HEK293 (cell line): ENCODE measurements around the gene CAMTA2.

Experiments used
- CTCF ChIA-PET: fragments of 350-600 bp; formaldehyde crosslinking; extraction: SDS; loops from one replicate; lab custom pipeline; 2021; ENCODE audit warnings: antibody characterized with exemption; lab: Yijun Ruan, JAX
- POLR2A ChIA-PET: fragments of 300-600 bp; formaldehyde crosslinking; extraction: SDS; loops from one replicate; lab custom pipeline; 2020; ENCODE audit warnings: antibody characterized with exemption, inconsistent platforms; lab: Yijun Ruan, JAX
- H3K27ac ChIP-seq: fragments of 200-500 bp; sonication (Bioruptor generic); 2 replicates; pipeline ENCODE4 v1.5.1; 2014; ENCODE audit warnings: low read depth, low read length, control low read depth, inconsistent platforms; ENCODE audit errors: extremely low read depth
- H3K36me3 ChIP-seq, 2 experiments: fragments of 200-500 bp in 1 of 2; sonication (Bioruptor generic) in 1 of 2; 1 replicate in 1 of 2; 2 replicates in 1 of 2; pipeline ENCODE4 v1.5.1; 2014 to 2017; ENCODE audit warnings: inconsistent platforms in 2 of 2, low read length in 2 of 2; ENCODE audit not compliant: control insufficient read depth in 2 of 2, insufficient read depth in 1 of 2
- H3K4me1 ChIP-seq: fragments of 200-500 bp; sonication (Bioruptor generic); 2 replicates; pipeline ENCODE4 v1.5.1; 2014; ENCODE audit warnings: mild to moderate bottlenecking, low read length, inconsistent platforms; ENCODE audit not compliant: control insufficient read depth, insufficient read depth
- H3K4me3 ChIP-seq: 2 replicates; pipeline ENCODE4 v1.5.1; 2011; ENCODE audit warnings: low read depth, mild to moderate bottlenecking, control low read depth, low read length, moderate library complexity
- H3K9me3 ChIP-seq: fragments of 200-500 bp; sonication (Bioruptor generic); 2 replicates; pipeline ENCODE4 v1.5.1; 2014; ENCODE audit warnings: low read depth, low read length, inconsistent platforms; ENCODE audit not compliant: control insufficient read depth, insufficient read depth
- FEZF1 ChIP-seq: fragments of 450-650 bp; formaldehyde crosslinking; IDR thresholded peaks from 2 replicates; pipeline ENCODE4 v1.5.1; 2016; ENCODE audit warnings: missing biosample characterization, missing genetic modification characterization
- GLIS2 ChIP-seq: fragments of 450-650 bp; formaldehyde crosslinking; IDR thresholded peaks from 2 replicates; pipeline ENCODE4 v1.5.1; 2016; ENCODE audit warnings: missing biosample characterization, missing genetic modification characterization
- HOXA7 ChIP-seq: sonication (generic); formaldehyde crosslinking; IDR thresholded peaks from 2 replicates; pipeline ENCODE4 v1.8.1; 2022; ENCODE audit warnings: missing genetic modification reagents, borderline replicate concordance
- KLF1 ChIP-seq: fragments of 450-650 bp; formaldehyde crosslinking; IDR thresholded peaks from 2 replicates; pipeline ENCODE4 v1.5.1; 2016; ENCODE audit warnings: missing biosample characterization, missing genetic modification characterization
- PATZ1 ChIP-seq: fragments of 450-650 bp; formaldehyde crosslinking; IDR thresholded peaks from 2 replicates; pipeline ENCODE4 v1.5.1; 2016; ENCODE audit warnings: missing biosample characterization, missing genetic modification characterization
- REPIN1 ChIP-seq: fragments of 450-650 bp; formaldehyde crosslinking; IDR thresholded peaks from 2 replicates; pipeline ENCODE4 v1.5.1; 2017; ENCODE audit warnings: missing biosample characterization, missing genetic modification characterization, low read depth
- SCRT1 ChIP-seq: fragments of 450-650 bp; formaldehyde crosslinking; IDR thresholded peaks from 2 replicates; pipeline ENCODE4 v1.5.1; 2016; ENCODE audit warnings: missing biosample characterization, missing genetic modification characterization, borderline replicate concordance
- YY2 ChIP-seq: fragments of 450-650 bp; formaldehyde crosslinking; IDR thresholded peaks from 2 replicates; pipeline ENCODE4 v1.5.1; 2016; ENCODE audit warnings: missing biosample characterization, missing genetic modification characterization
- ZBTB21 ChIP-seq: fragments of 450-650 bp; formaldehyde crosslinking; IDR thresholded peaks from 2 replicates; pipeline ENCODE4 v1.5.1; 2017; ENCODE audit warnings: missing biosample characterization, missing genetic modification characterization
- ZBTB49 ChIP-seq: fragments of 450-650 bp; formaldehyde crosslinking; IDR thresholded peaks from 2 replicates; pipeline ENCODE4 v1.5.1; 2016; ENCODE audit warnings: missing biosample characterization, missing genetic modification characterization, low read depth
- ZEB2 ChIP-seq: fragments of 450-650 bp; formaldehyde crosslinking; IDR thresholded peaks from 2 replicates; pipeline ENCODE4 v1.5.1; 2016; ENCODE audit warnings: missing biosample characterization, missing genetic modification characterization
- ZFP41 ChIP-seq: fragments of 450-650 bp; formaldehyde crosslinking; IDR thresholded peaks from 2 replicates; pipeline ENCODE4 v1.5.1; 2016; ENCODE audit warnings: missing biosample characterization, missing genetic modification characterization, borderline replicate concordance
- ZFP69B ChIP-seq: fragments of 450-650 bp; formaldehyde crosslinking; IDR thresholded peaks from 2 replicates; pipeline ENCODE4 v1.5.1; 2016; ENCODE audit warnings: missing biosample characterization, missing genetic modification characterization
- ZNF10 ChIP-seq: fragments of 450-650 bp; formaldehyde crosslinking; IDR thresholded peaks from 2 replicates; pipeline ENCODE4 v1.5.1; 2017; ENCODE audit warnings: missing biosample characterization, missing genetic modification characterization
- ZNF202 ChIP-seq: fragments of 450-650 bp; formaldehyde crosslinking; IDR thresholded peaks from 2 replicates; pipeline ENCODE4 v1.5.1; 2016; ENCODE audit warnings: missing biosample characterization, missing genetic modification characterization, borderline replicate concordance
- ZNF211 ChIP-seq: fragments of 450-650 bp; formaldehyde crosslinking; IDR thresholded peaks from 2 replicates; pipeline ENCODE4 v1.5.1; 2016; ENCODE audit warnings: low read depth, missing biosample characterization, missing genetic modification characterization
- ZNF394 ChIP-seq: fragments of 450-650 bp; formaldehyde crosslinking; IDR thresholded peaks from 2 replicates; pipeline ENCODE4 v1.5.1; 2016; ENCODE audit warnings: missing biosample characterization, missing genetic modification characterization, mild to moderate bottlenecking, moderate library complexity, borderline replicate concordance
- ZNF416 ChIP-seq: fragments of 450-650 bp; formaldehyde crosslinking; IDR thresholded peaks from 2 replicates; pipeline ENCODE4 v1.5.1; 2016; ENCODE audit warnings: missing biosample characterization, missing genetic modification characterization
- ZNF449 ChIP-seq: fragments of 450-650 bp; formaldehyde crosslinking; IDR thresholded peaks from 2 replicates; pipeline ENCODE4 v1.5.1; 2017; ENCODE audit warnings: missing biosample characterization, mild to moderate bottlenecking, missing genetic modification characterization, moderate library complexity
- ZNF48 ChIP-seq: fragments of 450-650 bp; formaldehyde crosslinking; IDR thresholded peaks from 2 replicates; pipeline ENCODE4 v1.5.1; 2016; ENCODE audit warnings: missing biosample characterization, missing genetic modification characterization
- ZNF560 ChIP-seq: fragments of 450-650 bp; formaldehyde crosslinking; IDR thresholded peaks from 2 replicates; pipeline ENCODE4 v1.5.1; 2017; ENCODE audit warnings: missing biosample characterization, missing genetic modification characterization, borderline replicate concordance
- ZNF571 ChIP-seq: fragments of 450-650 bp; formaldehyde crosslinking; IDR thresholded peaks from 2 replicates; pipeline ENCODE4 v1.5.0; 2017; ENCODE audit warnings: missing biosample characterization, missing genetic modification characterization
- ZNF623 ChIP-seq: fragments of 450-650 bp; formaldehyde crosslinking; IDR thresholded peaks from 2 replicates; pipeline ENCODE4 v1.5.1; 2016; ENCODE audit warnings: missing biosample characterization, missing genetic modification characterization

CAMTA2 gene

GRCh38 chr17:4974115-4974670 lies 13.3 kb downstream of the CAMTA2 start:
- CTCF ChIA-PET, result interaction anchor here (0.9 to 1.5 kb wide), 2 partner anchors 13 to 65 kb away, joined by 4 to 7 read pairs; partner anchors contain the start of gene CAMTA2
- no peak overlapping the region for H3K27ac ChIP-seq

GRCh38 chr17:4973256-4974114 lies 14.0 kb downstream of the CAMTA2 start:
- CTCF ChIA-PET, result no interaction called here
- H3K27ac ChIP-seq, result no peak overlapping the region

More at GRCh38 chr17:4974115-4974670, 13.3 kb downstream of the CAMTA2 start:
- Histone ChIP-seq H3K4me1 (no peaks in the 10 kb centered on the region), H3K9me3 (no peaks in the 10 kb centered on the region), H3K4me3 (no peak overlapping the region)
- TF ChIP-seq ZNF560 (tag by site-specific recombination) (no peak), ZNF48 (no peak), ZNF202 (tag by site-specific recombination) (no peak), GLIS2 (tag by site-specific recombination) (no peak), ZNF416 (tag by site-specific recombination) (no peak), ZNF449 (tag by site-specific recombination) (no peak), ZNF571 (tag by site-specific recombination) (no peak), HOXA7 (CRISPR knock-in tag) (no peak), YY2 (tag by site-specific recombination) (no peak), SCRT1 (no peak), ZFP41 (tag by site-specific recombination) (no peak), ZNF211 (no peak), REPIN1 (tag by site-specific recombination) (no peak), ZBTB49 (tag by site-specific recombination) (no peak), PATZ1 (tag by site-specific recombination) (no peak), ZEB2 (tag by site-specific recombination) (no peak), FEZF1 (tag by site-specific recombination) (no peak), KLF1 (no peak), ZNF623 (tag by site-specific recombination) (no peak), ZBTB21 (tag by site-specific recombination) (no peak)
- TF ChIP-seq, all 188 proteins: peak for 0
- H3K36me3 ChIP-seq, result peaks cover 42 to 90% of the 10 kb centered on the region in 2 experiments
- POLR2A ChIA-PET, result interaction anchor here (0.6 to 1.6 kb wide), 3 partner anchors 34 to 65 kb away, joined by 3 read pairs; partner anchors contain the start of genes RNF167 and SLC25A11

More at GRCh38 chr17:4973256-4974114, 14.0 kb downstream of the CAMTA2 start:
- H3K4me3 ChIP-seq, result no peak overlapping the region
- peaks cover 42 to 88% of the 10 kb centered on the region in 2 experiments for H3K36me3 ChIP-seq
- H3K9me3 ChIP-seq, result no peaks in the 10 kb centered on the region
- POLR2A ChIA-PET, result interaction anchor here (0.6 to 1.1 kb wide), 2 partner anchors 36 to 64 kb away, joined by 3 read pairs; no protein-coding TSS in a partner anchor
- TF ChIP-seq ZNF394 (tag by site-specific recombination) (no peak), ZNF10 (tag by site-specific recombination) (no peak), ZFP69B (tag by site-specific recombination) (no peak)
- H3K4me1 ChIP-seq, result peaks cover 5% of the 10 kb centered on the region; the same call in 1 of the 2 replicates
